Activated B cell treated with CpG ODN at 0.5 μM for 24 hours (primary cell): ENCODE data around the gene PRKG1. TPM values are rescaled to one million over a fixed set of nuclear protein-coding genes. Genes with fewer than 3 reads are reported as not detected.

Experiments used
- ATAC-seq: fragments of 200-7000 bp; cut with Tn5 transposase; one replicate; pipeline ENCODE4 v1.10.0; 2021; ENCODE audit warnings: low read depth, mild to moderate bottlenecking, moderate library complexity
- CTCF ChIA-PET: fragments of 350-600 bp; sonication (Branson Sonifier 250); formaldehyde crosslinking; loops from one replicate; lab custom pipeline; 2021; ENCODE audit warnings: antibody characterized with exemption; lab: Charles Lee
- POLR2A ChIA-PET: fragments of 350-600 bp; sonication (Branson Sonifier 250); formaldehyde crosslinking; loops from one replicate; lab custom pipeline; 2021; ENCODE audit warnings: antibody characterized with exemption; lab: Charles Lee
- DNase-seq: peaks from one replicate; pipeline ENCODE4 v3.0.0; 2022
- H3K27ac Mint-ChIP-seq: one replicate; pipeline ENCODE4 v1.8.0; 2020; ENCODE audit warnings: mixed read lengths
- H3K27me3 Mint-ChIP-seq: one replicate; pipeline ENCODE4 v1.8.0; 2021; ENCODE audit warnings: mixed read lengths
- H3K36me3 Mint-ChIP-seq: one replicate; pipeline ENCODE4 v1.8.0; 2021; ENCODE audit warnings: low read depth, mixed read lengths
- H3K4me1 Mint-ChIP-seq: one replicate; pipeline ENCODE4 v1.8.0; 2021; ENCODE audit warnings: mixed read lengths
- H3K4me3 Mint-ChIP-seq: one replicate; pipeline ENCODE4 v1.8.0; 2020; ENCODE audit warnings: mild to moderate bottlenecking, mixed read lengths
- H3K9me3 Mint-ChIP-seq: one replicate; pipeline ENCODE4 v1.8.0; 2020; ENCODE audit warnings: mixed read lengths
- CTCF ChIP-seq: fragments of 200-600 bp; IDR thresholded peaks from one replicate; pipeline ENCODE4 v1.8.0; 2022; ENCODE audit warnings: antibody characterized with exemption, mild to moderate bottlenecking
- intact Hi-C: fragments of 100-400 bp; cut with micrococcal nuclease; formaldehyde crosslinking; loops from one replicate; pipeline ENCODE4 v1.15.1; 2024
- total RNA-seq: library from RNA; stranded (reverse); gene quantifications from 2 replicates; pipeline ENCODE4 v1.2.3, GENCODE V29; 2022

PRKG1 gene
- total RNA-seq, 1 donor from 2014 or later = not detected

GRCh38 chr10:51472154-51472553 is 397.9 kb downstream of the PRKG1 start:
- intact Hi-C loops = no loop called here
- ATAC-seq = no peak
- POLR2A ChIA-PET = no interaction called here
- H3K27ac Mint-ChIP-seq = no peak overlapping the region
- H3K4me1 Mint-ChIP-seq = no peaks in the 10 kb centered on the region
- H3K36me3 Mint-ChIP-seq = no peaks in the 10 kb centered on the region
- no peaks in the 10 kb centered on the region for H3K9me3 Mint-ChIP-seq
- H3K4me3 Mint-ChIP-seq = no peak overlapping the region
- CTCF ChIA-PET = no interaction called here
- H3K27me3 Mint-ChIP-seq = no peaks in the 10 kb centered on the region
- no peak for DNase-seq
- TF ChIP-seq CTCF = no peak

DNA sequence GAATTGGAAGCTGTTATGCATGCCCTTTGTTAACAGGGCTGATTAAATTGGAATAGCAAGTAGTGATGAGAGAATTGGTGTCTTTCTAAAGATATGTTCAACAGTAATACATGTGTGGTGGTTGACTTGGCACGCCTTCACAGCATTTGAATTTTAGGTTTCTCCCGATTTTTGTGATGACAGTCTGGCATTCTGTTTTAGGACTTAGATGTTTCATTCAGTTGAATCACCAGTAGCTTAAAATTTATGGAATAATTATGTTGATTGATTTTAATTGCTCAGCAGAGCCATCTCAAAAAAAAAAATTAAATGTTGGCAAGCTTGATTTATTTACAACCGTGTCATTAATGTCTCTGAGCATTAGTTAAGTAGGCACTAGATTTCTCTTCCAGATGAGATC is 405.4 kb downstream of the PRKG1 start:
- no peaks in the 10 kb centered on the region for H3K27me3 Mint-ChIP-seq
- no peak for DNase-seq
- no peak for ATAC-seq
- CTCF ChIA-PET = no interaction called here
- no peaks in the 10 kb centered on the region for H3K9me3 Mint-ChIP-seq
- POLR2A ChIA-PET = no interaction called here
- no peak for TF ChIP-seq CTCF
- no peak overlapping the region for H3K4me3 Mint-ChIP-seq
- H3K36me3 Mint-ChIP-seq = no peaks in the 10 kb centered on the region
- no peak overlapping the region for H3K27ac Mint-ChIP-seq
- intact Hi-C loops = no loop called here
- H3K4me1 Mint-ChIP-seq = no peaks in the 10 kb centered on the region

- intact Hi-C loops = no loop called here
- H3K27me3 Mint-ChIP-seq = no peaks in the 10 kb centered on the region
- ATAC-seq = no peak
- H3K4me3 Mint-ChIP-seq = no peak overlapping the region
- H3K27ac Mint-ChIP-seq = no peak overlapping the region
- ChIA-PET POLR2A (no interaction called here), CTCF (no interaction called here)
- no peaks in the 10 kb centered on the region for H3K4me1 Mint-ChIP-seq
- no peaks in the 10 kb centered on the region for H3K9me3 Mint-ChIP-seq
- no peaks in the 10 kb centered on the region for H3K36me3 Mint-ChIP-seq
- no peak for TF ChIP-seq CTCF
- no peak for DNase-seq
Measured at GRCh38 chr10:51485668-51486067, 411.4 kb downstream of the PRKG1 start.

GRCh38 chr10:51487576-51487975 is 413.3 kb downstream of the PRKG1 start:
- POLR2A ChIA-PET = no interaction called here
- Mint-ChIP-seq H3K27me3 (no peaks in the 10 kb centered on the region), H3K27ac (no peak overlapping the region), H3K9me3 (no peaks in the 10 kb centered on the region), H3K4me3 (no peak overlapping the region), H3K36me3 (no peaks in the 10 kb centered on the region), H3K4me1 (no peaks in the 10 kb centered on the region)
- no peak for ATAC-seq
- intact Hi-C loops = no loop called here
- no peak for TF ChIP-seq CTCF
- DNase-seq = no peak
- CTCF ChIA-PET = no interaction called here

GRCh38 chr10:51488766-51489408 is 414.6 kb downstream of the PRKG1 start:
- no peak for TF ChIP-seq CTCF
- Mint-ChIP-seq H3K9me3 (no peaks in the 10 kb centered on the region), H3K36me3 (no peaks in the 10 kb centered on the region), H3K4me3 (no peak overlapping the region), H3K4me1 (no peaks in the 10 kb centered on the region), H3K27me3 (no peaks in the 10 kb centered on the region), H3K27ac (no peak overlapping the region)
- CTCF ChIA-PET = no interaction called here
- POLR2A ChIA-PET = no interaction called here
- intact Hi-C loops = no loop called here
- no peak for DNase-seq
- ATAC-seq = no peak
